Measurements from ENCODE around the gene SERF2. TPM values are rescaled to one million over a fixed set of nuclear protein-coding genes. Genes with fewer than 3 reads are reported as not detected.

SERF2 gene
- total and polyA plus RNA-seq, 2 of the 8 experiments (the other 6 are each of a cell fraction or from before 2014, with no cell fraction given), result 655 to 999 TPM

DNA sequence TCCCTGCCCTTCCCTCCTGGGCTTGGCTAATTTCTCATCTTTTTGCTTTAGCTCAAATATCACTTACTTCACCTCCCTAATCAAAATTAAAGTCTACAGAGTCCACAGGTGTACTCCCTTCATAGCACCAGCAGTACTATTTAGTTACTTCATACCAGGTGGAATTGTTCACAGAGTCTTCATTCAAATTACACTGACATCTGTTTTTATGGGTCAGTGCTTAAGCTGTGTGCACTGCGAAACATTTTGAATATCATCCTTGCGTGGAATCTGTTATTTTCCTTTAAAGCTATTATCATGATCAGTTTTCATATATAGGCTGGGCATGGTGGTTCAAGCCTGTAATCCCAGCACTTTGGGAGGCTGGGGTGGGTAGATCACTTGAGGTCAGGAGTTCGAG, 2.7 kb upstream of the SERF2 start:
- CTCF ChIA-PET (ENCODE audit: partially characterized antibody), result interaction anchor here (0.9 to 7.5 kb wide), 2 partner anchors 11 to 15 kb away, joined by 3 to 50 read pairs; partner anchors contain the start of gene ELL3
- H3K27me3 ChIP-seq (replicated peaks in 1 of 4; ENCODE audit: control insufficient read depth in 3 of 4, extremely low read depth in 1 of 4, insufficient read depth in 3 of 4, low read length in 3 of 4), result no peaks in the 10 kb centered on the region
- POLR2A ChIA-PET (ENCODE audit: partially characterized antibody), result interaction anchor here (4.9 kb wide), 1 partner anchor 13 kb away, joined by 39 read pairs; the partner anchor contains the start of gene ELL3
- TF ChIP-seq POLR2AphosphoS5 (IDR thresholded peaks at IDR 0.05; ENCODE audit: low read depth, low read length) (no peak), RNF2 (IDR thresholded peaks at IDR 0.05; ENCODE audit: borderline replicate concordance, low read depth, low read length, missing control alignments, poor library complexity, severe bottlenecking) (no peak), KDM1A (IDR thresholded peaks at IDR 0.05; ENCODE audit: borderline replicate concordance, low read length) (no peak), BACH1 (IDR thresholded peaks at IDR 0.05; ENCODE audit: low read length) (no peak), HDAC6 (IDR thresholded peaks at IDR 0.05; ENCODE audit: low read depth, low read length) (no peak), FOSL1 (IDR thresholded peaks at IDR 0.05; ENCODE audit: insufficient read depth, low read depth, low read length) (no peak), JUND (IDR thresholded peaks at IDR 0.05; ENCODE audit: low read length) (no peak), YY1 (IDR thresholded peaks at IDR 0.05; ENCODE audit: low read depth, low read length) (no peak), CTBP2 (IDR thresholded peaks at IDR 0.05; ENCODE audit: borderline replicate concordance, insufficient read depth, insufficient read length, low read length) (no peak), SRF (IDR thresholded peaks at IDR 0.05; ENCODE audit: low read depth, low read length) (no peak), CREB1 (IDR thresholded peaks at IDR 0.05) (no peak)
- TF ChIP-seq, protein P1, sequence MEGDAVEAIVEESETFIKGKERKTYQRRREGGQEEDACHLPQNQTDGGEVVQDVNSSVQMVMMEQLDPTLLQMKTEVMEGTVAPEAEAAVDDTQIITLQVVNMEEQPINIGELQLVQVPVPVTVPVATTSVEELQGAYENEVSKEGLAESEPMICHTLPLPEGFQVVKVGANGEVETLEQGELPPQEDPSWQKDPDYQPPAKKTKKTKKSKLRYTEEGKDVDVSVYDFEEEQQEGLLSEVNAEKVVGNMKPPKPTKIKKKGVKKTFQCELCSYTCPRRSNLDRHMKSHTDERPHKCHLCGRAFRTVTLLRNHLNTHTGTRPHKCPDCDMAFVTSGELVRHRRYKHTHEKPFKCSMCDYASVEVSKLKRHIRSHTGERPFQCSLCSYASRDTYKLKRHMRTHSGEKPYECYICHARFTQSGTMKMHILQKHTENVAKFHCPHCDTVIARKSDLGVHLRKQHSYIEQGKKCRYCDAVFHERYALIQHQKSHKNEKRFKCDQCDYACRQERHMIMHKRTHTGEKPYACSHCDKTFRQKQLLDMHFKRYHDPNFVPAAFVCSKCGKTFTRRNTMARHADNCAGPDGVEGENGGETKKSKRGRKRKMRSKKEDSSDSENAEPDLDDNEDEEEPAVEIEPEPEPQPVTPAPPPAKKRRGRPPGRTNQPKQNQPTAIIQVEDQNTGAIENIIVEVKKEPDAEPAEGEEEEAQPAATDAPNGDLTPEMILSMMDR (IDR thresholded peaks at IDR 0.05; ENCODE audit: control extremely low read depth in 1 of 3, insufficient read depth in 1 of 3, low read depth in 1 of 3, low read length in 3 of 3), result no peak

More for the DNA sequence above, 2.7 kb upstream of the SERF2 start:
- Histone ChIP-seq H2BK5ac (ENCODE audit: low read depth, low read length) (no peak overlapping the region), H2BK12ac (ENCODE audit: low read depth, low read length) (no peak overlapping the region), H3K23me2 (ENCODE audit: low read depth, low read length) (peaks cover 4% of the 10 kb centered on the region), H3K4me2 (ENCODE audit: insufficient read depth in 1 of 2, low read depth in 2 of 2, low read length in 2 of 2) (no peak overlapping the region), H2BK15ac (ENCODE audit: low read length) (no peak overlapping the region), H3K4ac (replicated peaks; ENCODE audit: insufficient read length, low read depth, low read length) (no peak overlapping the region), H3K4me1 (replicated peaks in 1 of 4; ENCODE audit: control insufficient read depth in 3 of 4, insufficient read depth in 4 of 4, low read length in 3 of 4) (peaks cover 3 to 9% (median 8%) of the 10 kb centered on the region in 4 experiments; a peak in 6 of 7 replicates), H3K79me1 (ENCODE audit: low read depth, low read length) (peaks cover 13% of the 10 kb centered on the region), H2BK120ac (replicated peaks; ENCODE audit: low read depth, low read length) (no peak overlapping the region), H3K9ac (replicated peaks in 1 of 4; ENCODE audit: extremely low read depth in 1 of 4, low read depth in 3 of 4, low read length in 3 of 4) (no peak overlapping the region), H2AK5ac (ENCODE audit: low read depth, low read length) (no peak overlapping the region), H3K9me3 (ENCODE audit: insufficient read depth in 2 of 2, low read depth in 1 of 2, low read length in 1 of 2) (no peaks in the 10 kb centered on the region), H4K5ac (ENCODE audit: insufficient read length, low read depth, low read length) (no peak overlapping the region), H3K27ac (ENCODE audit: low read depth, low read length) (no peak overlapping the region), H4K8ac (ENCODE audit: extremely low read depth, insufficient read depth, low read length) (no peak overlapping the region), H4K91ac (replicated peaks; ENCODE audit: insufficient read length, low read length) (no peak overlapping the region), H3K14ac (ENCODE audit: insufficient read length) (no peak overlapping the region), H4K20me1 (replicated peaks in 1 of 2; ENCODE audit: control insufficient read depth in 1 of 2, insufficient read depth in 2 of 2, low read length in 2 of 2) (peaks cover 4 to 6% of the 10 kb centered on the region in 2 experiments), H3K4me3 (ENCODE audit: extremely low read depth in 1 of 4, insufficient read depth in 2 of 4, low read depth in 3 of 4, low read length in 4 of 4) (no peak overlapping the region), H2AFZ (ENCODE audit: low read length) (no peak overlapping the region), H3K18ac (ENCODE audit: extremely low read depth, low read length) (no peak overlapping the region), H3K56ac (replicated peaks; ENCODE audit: insufficient read length, low read depth, low read length) (no peak overlapping the region), H3K23ac (ENCODE audit: insufficient read length) (no peak overlapping the region), H3K79me2 (ENCODE audit: control insufficient read depth in 1 of 2, insufficient read depth in 2 of 2, low read length in 2 of 2) (peaks cover 0 to 22% of the 10 kb centered on the region in 2 experiments; a peak in 2 of 4 replicates), H3K36me3 (ENCODE audit: control insufficient read depth in 2 of 4, insufficient read depth in 4 of 4, low read length in 3 of 4) (peaks cover 4 to 13% (median 8%) of the 10 kb centered on the region in 4 experiments), H2BK20ac (ENCODE audit: low read length) (no peak overlapping the region)
- DNase-seq (ENCODE audit: low read depth in 1 of 2, low spot score in 2 of 2) (no peak), FAIRE-seq (no peak)
- 91% methylated on average over 3 of the region's 3 CpGs; no CpG with 5 or more reads in 1 of the 2 experiments for WGBS, 2 experiments (ENCODE audit: extremely low coverage in 1 of 2, insufficient coverage in 1 of 2, insufficient read length in 1 of 2, insufficient replicate concordance in 2 of 2, low coverage in 1 of 2, low lambda C conversion rate in 2 of 2, missing lambda C conversion rate in 1 of 2)
